Central memory CD4-positive, alpha-beta T cell (primary cell): ENCODE measurements around the gene PPARD.

Experiments
- DNase-seq: peaks from one replicate; pipeline ENCODE4 v3.0.0; 2022

PPARD gene

GRCh38 chr6:35473850-35474130 is 131.4 kb downstream of the PPARD start:
- no peak for DNase-seq

- no peak for DNase-seq
These were observed 132.0 kb downstream of the PPARD start for GRCh38 chr6:35474131-35474941.

GRCh38 chr6:35474942-35475570 is 132.7 kb downstream of the PPARD start:
- DNase-seq = no peak

GRCh38 chr6:35475573-35475972 is 133.2 kb downstream of the PPARD start:
- DNase-seq = no peak

- no peak for DNase-seq
These were observed 133.6 kb downstream of the PPARD start for GRCh38 chr6:35476004-35476403.

GRCh38 chr6:35477028-35477427 is 134.7 kb downstream of the PPARD start:
- no peak for DNase-seq
